Activated CD8-positive, alpha-beta memory T cell treated with anti-CD3 and anti-CD28 coated beads for 48 hours (primary cell): ENCODE results near the gene NUTM2A.
"Not testable (repeated sequence)": the region's sequence is repeated elsewhere in the genome, so short reads cannot be mapped to it uniquely, and the experiment has no call there.

Experiments used
- DNase-seq, 3 experiments: peaks; one replicate each; pipeline ENCODE4 v3.0.0-alpha.2; 2020; ENCODE audit warnings: low read depth in 2 of 3, low spot score in 2 of 3

Gene NUTM2A, protein sequence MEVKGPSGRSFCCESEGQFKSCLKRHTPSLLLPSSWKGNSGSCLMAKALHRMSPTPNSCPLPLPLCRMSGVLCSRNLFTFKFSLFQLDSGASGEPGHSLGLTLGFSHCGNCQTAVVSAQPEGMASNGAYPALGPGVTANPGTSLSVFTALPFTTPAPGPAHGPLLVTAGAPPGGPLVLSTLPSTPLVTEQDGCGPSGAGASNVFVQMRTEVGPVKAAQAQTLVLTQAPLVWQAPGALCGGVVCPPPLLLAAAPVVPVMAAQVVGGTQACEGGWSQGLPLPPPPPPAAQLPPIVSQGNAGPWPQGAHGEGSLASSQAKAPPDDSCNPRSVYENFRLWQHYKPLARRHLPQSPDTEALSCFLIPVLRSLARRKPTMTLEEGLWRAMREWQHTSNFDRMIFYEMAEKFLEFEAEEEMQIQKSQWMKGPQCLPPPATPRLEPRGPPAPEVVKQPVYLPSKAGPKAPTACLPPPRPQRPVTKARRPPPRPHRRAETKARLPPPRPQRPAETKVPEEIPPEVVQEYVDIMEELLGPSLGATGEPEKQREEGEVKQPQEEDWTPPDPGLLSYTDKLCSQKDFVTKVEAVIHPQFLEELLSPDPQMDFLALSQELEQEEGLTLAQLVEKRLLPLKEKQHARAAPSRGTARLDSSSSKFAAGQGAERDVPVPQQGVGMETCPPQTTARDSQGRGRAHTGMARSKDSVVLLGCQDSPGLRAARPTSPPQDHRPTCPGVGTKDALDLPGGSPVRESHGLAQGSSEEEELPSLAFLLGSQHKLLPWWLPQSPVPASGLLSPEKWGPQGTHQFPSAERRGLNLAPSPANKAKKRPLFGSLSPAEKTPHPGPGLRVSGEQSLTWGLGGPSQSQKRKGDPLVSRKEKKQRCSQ

DNA sequence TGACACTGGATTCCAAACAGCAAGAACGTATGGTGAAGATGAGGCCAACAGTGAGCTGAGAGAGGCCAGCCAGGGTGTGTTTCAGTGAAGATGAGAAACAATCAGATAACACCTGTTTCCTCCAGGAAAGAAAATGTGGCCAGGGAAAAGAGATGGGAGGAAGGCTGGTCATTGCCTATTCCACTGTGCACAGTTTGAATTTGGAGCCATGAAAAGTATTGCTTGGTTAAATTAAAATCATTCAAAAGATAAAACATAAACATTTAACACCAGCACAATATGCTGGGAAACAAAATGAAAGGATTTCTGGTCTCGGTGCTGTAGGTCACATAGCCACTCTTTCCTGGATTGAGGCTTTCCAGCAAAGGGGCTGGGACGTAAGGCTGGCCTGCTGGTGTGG lies at the start of gene NUTM2A:
TSS of gene NUTM2A (plus strand) at position 301 of the 400 bp plus-strand sequence. CDS start 383 bp downstream, outside the sequence.
- DNase-seq, result not testable (repeated sequence)

DNA sequence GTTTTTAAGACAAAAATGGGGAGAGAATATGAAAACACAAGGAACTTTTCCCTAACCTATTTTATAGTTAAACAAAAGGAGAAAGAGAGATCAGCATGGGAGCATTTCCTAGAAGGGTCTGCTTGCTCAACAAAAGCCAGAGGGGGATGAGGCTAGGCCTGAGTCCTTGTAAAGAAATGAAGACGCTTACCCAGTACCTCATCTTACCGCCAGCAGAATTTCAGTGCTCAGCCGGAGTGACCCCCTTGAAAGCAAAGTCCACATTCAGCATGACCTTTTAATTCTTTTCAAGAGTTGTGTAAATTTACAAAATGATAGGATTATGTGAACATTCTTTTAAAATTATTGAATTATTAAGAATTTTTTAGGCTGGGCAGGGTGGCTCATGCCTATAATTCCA lies 47.7 kb upstream of the NUTM2A start:
- not testable (repeated sequence) for DNase-seq

DNA sequence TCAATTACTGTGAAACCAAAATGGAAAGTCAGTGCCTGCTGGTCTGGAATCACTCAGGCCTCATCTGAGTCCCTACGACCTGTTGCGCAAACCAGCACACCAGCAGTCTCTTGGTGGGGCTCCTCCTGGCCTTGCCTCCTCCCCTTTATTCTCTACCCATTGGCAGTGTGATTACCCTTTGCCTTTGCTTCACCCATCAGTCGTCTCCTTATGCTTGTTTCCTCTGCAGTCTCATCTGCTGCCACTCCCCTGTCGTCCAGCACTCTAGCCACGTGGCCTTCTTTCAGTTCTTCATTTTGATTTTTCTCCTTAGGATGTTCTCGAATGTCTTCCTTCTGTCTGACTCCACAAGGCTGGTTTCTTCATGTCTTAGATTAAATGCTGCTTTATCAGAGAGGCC lies 40.8 kb upstream of the NUTM2A start:
- not testable (repeated sequence) for DNase-seq

DNA sequence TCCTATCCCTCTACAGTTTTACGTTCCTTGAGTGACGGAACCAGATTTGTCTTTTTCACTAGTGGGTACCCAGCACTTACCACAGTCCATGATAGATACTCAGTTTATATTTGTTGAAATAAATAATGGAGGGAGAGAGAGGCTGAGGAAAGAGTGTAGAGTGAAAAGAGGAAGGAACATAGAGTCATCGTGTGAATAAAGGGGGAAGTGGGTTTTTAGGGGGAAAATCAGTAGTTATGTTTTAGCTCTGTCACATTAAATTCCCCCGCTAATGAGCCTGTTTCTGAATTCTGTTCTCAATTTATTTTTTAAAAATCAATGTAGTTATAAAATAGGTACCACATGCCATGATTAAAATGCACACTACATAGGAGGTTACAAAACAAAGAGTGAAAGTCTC lies 39.2 kb upstream of the NUTM2A start:
- DNase-seq, result not testable (repeated sequence)

DNA sequence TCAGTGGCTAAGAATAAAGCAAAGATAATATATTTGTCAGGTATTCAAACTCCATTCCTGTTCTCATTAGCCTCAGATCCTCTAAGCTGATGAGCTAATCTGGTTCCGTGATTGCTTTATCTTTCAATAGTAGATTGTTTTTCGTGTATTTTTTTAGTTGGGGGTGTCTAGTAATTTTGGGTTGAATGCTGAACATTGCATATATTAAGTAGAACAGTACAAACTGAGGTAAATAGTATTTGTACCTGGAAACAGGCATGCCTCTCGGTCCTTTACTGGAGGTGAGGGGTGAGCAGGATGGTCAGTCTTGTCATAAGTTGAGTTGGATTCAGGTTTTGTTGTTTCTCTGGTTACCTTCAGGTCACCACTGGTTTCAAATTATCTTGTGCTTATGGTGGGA lies 37.7 kb upstream of the NUTM2A start:
- not testable (repeated sequence) for DNase-seq

DNA sequence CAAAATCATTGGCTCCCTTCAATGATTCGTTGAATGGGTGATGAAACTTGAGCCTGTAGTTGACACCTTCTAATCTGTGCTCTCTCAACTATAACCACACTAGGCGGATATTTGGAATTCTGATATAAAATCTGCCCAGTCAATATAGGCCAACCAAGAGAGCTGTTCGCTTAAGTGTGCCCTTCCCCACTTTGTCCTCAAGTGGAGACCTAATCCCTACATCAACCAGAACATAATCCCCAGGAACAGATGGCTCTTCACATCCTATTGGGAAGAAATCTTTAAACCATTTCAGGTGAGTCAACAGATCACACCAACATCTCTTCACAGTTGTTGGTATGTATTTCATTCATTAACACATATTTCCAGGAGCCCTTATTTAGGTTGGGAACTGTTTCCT lies 33.4 kb upstream of the NUTM2A start:
- not testable (repeated sequence) for DNase-seq

DNA sequence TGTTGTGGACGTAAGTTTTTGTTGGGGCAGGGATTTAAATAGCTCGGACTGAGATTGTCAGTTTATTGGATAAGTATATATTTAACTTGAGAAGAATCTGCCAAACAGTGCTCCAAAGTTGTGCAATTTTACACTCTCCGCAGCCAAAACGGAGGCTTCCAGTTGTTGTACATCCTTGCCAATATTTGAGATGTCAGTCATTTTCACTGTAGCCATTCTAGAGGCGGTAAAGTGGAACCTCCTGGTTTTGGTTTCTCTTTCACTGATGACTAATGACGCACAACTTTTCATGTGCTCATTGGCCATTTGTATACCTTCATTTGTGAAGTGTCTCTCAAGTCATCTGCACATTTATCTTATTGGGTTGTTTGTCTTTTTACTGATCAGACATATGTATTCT lies 24.3 kb upstream of the NUTM2A start:
- not testable (repeated sequence) for DNase-seq

DNA sequence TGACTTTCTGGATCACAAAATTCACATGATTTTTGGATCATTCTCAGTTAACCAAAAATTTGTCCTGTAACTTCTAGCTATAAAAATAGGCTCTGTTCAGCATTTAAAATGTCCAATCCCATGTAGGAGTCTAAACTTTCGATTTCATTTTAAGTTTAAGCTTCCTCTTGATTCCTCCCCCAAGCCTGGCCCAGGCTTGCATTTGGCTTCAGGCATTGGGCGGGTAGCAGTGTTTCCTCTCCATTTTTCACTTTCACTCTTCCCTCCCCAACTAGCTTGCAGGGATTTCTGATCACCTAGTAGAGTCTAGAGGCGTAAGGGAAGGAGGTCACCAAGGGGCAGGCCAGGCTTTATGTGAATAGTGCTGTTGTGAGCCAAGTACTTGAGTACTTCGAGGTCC lies 20.4 kb upstream of the NUTM2A start:
- DNase-seq, result not testable (repeated sequence)

DNA sequence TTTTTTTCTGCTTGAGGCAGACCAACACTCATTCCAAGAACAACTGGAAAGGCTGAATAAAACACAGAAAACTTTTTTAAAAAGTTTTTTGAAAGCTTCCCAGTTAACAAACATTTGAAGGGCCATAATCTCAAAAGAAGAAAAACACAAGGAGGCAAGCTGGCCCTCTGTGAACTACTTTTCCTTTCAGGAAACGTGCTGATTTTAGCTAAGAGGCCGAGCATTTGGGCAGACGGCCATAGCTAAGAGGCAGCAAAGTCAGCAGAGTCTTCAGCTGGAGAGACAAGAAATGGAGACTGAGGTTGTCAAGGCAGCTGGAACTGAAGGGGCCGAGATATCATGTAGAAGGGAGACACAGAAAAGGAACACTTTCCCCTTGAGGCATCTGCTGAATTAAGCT lies 18.3 kb upstream of the NUTM2A start:
- not testable (repeated sequence) for DNase-seq

DNA sequence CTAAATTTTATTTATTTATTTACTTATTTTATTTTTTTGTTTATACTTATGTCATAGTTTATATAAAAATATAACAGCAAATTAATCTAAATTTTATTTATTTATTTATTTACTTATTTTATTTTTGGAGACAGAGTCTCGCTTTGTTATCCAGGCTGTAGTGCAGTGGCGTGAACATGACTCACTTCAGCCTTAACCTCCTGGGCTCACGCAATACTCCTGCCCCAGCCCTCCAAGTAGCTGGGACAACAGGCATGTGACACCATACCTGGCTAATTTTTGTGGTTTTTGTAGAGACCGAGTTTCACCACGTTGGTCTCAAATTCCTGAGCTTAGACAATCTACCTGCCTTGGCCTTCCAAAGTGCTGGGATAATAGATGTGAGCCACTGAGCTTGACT lies 14.9 kb upstream of the NUTM2A start:
- DNase-seq, result not testable (repeated sequence)

DNA sequence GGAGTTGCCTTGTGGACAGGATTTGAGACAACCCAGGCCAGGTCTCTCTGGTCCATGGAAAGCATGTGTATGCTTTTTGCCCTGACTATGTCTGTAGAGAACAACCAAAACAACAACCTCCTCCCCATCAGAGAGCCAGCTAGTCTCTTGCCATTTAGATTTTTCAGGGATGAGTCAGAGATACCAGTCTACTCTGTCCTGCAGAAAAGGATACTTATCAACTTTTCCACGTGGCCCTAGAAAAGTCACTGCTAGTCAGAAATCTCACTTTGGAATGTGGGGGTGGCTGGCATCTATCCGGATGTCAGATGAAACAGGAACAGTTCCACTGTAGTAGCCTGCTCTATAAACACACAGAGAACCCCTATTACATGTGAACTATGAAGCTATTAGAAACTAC lies 13.4 kb upstream of the NUTM2A start:
- not testable (repeated sequence) for DNase-seq

DNA sequence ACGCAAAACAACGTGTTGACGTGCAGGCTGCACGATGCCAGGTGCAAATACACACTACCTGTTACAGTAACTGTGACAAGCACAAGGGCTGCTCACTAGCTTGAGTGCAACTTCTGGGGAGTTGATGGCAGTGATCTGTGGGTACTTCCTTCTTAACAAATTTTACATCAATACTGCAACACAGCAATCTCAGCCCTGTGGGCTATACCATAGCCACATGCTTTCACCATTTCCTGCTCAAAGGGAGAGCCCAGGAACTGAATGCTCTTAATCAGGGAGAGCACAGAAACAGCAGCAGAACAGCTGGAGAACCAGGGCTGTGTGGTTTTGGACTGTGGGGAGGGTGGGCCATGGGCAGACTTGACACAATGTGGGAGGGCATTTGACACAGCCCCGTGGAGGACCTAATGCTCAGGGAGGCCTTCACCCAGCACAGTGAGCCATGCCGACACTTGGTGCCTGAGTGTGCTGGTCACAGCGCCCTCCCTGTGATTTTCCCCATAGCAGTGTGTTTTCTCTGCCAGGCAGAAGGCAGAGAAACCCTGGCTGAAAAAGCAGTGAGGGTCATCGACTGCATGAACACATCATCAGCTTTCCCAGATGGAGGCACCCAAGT lies 12.0 kb upstream of the NUTM2A start:
- not testable (repeated sequence) for DNase-seq

DNA sequence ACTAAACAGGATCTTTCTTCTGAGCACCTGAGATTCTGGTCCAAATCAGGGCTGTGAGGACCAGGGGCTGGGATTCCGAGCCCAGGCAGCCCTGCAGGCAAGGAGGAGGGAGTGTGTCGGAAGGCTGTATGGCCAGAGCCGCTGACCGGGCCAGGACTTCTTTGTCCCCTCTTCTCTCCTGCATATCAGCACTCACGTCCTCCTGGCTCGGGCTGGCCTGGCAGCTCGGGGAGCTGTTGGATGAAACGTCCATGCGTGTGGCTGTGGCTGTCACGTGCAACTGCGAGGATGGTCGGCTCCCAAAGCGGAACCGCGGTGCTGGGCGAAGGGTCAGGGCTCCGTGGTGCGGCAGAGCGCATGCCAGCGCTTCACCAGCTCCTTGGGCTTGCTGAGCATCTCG lies 11.4 kb upstream of the NUTM2A start:
- not testable (repeated sequence) for DNase-seq

DNA sequence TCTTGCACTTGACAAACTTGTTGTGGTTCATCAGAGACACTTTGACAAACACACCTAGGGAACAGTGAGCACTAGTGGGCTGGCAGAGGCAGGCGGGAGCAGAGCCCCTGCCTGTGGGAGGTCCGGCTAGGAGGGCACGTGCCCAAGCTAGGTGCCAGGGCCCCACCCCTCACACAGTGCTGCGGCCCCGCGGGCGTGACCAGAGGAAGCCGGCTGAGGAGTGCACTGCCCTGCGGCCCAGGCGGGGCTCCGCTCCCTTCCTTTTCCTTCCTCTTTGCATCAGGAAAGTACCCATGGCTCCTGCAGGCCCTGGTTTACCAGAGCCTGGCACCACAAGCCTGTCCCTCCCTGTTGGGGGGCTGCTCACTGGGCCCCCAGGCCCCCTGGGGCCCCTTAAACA lies 9.1 kb upstream of the NUTM2A start:
- DNase-seq, result not testable (repeated sequence)

DNA sequence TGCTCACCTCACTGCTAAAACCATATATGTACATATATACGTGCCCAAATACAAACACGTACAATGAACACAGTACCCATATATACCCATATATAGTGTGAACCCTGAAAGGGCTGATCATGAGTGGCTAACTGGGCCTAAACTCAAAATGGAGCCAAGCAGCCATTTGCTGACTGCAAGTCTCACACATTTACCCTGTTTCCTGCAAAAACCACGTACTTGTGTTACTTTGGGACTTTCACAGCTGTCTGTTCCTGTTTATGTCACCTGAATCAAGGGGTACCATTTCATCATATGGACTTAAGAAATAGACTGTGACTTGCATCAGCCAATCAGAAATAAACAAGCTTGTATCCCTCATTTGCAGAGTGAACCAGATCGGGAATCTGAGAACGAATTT lies 5.9 kb upstream of the NUTM2A start:
- DNase-seq, result not testable (repeated sequence)

DNA sequence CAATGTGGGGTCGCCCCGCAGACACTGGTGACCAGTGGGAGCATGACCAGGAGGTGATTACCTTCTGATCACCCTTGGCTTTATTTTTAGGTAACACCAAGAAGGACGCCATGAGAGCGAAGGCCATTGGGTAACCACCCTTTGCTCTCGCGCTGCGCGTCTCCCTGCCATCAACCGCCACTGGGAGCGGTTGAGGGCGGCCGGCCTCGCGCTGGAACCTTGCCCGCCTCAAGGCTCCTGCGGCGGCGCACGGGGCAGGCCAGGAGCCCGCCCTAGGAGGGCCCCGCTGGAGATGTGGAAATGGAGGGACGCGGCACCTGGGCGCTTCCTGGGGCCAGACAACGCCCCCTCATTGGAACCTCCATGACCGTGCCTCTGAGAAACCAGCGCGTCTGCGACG lies 2.5 kb upstream of the NUTM2A start:
- not testable (repeated sequence) for DNase-seq

DNA sequence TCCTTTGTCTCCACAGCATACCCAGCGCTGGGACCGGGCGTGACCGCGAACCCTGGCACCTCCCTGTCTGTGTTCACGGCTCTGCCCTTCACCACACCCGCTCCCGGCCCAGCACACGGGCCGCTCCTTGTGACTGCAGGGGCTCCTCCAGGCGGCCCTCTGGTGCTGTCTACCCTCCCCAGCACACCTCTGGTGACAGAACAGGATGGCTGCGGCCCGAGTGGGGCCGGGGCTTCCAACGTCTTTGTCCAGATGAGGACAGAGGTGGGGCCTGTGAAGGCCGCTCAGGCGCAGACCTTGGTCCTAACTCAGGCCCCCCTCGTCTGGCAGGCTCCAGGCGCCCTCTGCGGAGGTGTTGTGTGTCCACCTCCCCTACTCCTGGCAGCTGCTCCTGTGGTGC lies 3.0 kb downstream of the NUTM2A start:
- not testable (repeated sequence) for DNase-seq

DNA sequence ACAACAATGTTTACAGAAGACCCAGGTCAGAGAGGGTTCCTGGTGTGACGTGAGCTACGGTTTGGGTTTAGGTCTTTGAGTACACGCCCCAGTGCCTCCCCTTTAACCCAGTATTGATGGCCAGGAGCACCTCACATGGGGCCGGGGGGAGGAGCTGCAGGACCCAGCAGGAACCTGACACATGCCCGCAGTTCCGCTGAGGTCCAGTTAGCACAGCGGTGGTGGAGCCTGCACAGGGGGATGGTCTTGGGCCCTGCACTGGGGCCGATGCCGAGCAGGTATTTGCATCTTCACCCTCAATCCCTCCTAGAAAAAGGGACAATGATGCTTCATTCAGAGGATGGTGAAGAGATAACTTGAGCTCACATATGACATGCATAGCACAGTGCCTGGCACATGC lies 4.0 kb downstream of the NUTM2A start:
- not testable (repeated sequence) for DNase-seq

DNA sequence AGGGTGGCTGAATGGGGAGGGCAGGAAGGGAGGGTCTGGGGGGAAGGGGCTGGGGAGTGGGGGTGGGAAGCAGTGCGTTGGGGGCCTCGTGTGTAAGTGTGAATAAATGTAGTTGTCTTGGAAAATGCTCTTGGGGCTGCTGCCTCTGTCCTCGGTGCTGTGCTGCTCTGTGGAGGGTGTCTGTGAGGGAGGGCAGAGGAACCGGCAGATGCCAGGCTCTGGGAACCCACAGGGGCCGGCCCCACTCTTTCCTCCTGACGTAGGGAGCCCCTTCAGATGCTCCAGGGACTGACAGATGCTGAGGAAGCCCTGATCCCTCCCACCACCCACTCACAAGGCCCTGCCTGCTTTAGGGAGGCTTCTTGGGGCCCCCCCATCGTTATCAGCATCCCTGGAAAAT lies 9.6 kb downstream of the NUTM2A start:
- not testable (repeated sequence) for DNase-seq

DNA sequence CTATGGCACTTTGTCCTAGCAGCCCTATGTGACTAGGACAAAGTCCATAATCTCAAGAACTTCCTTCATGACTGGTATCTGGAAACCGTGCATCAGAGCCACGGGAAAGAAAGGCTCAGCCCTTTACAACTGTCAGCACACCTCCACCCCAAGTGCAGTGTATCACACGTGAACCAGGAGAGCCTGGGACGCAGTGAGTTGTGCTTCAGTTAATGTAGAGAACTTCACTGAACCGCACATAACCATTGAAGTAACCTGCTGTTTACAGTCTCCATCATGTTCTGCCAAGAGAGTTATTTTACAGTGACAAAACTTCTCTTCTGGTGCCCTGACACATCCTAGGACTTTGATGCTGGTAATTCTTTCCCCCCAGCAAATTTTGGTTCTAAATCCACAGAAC lies 12.0 kb downstream of the NUTM2A start:
- DNase-seq, result not testable (repeated sequence)

DNA sequence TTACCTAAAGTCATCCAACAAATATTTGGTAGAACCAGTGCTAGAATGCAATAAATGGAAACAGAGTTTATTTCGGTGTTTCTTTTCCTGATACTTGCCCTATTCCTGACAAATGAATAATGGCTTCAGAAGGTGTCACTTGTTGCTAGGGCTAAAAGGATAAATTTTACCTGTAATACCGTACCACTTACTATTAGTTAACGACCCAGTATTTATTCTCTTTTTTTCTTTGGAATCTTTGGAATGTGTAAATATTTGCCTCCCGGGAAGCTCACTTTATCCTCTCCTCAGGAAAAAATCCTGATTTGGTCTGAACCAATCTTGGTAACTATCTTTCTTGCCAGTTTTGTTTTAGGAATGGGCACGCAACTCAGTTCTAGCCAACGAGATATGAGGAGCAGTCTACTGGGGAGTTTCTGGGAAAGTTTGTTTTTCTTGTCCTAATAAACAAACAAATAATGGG lies 14.1 kb downstream of the NUTM2A start:
- DNase-seq, result not testable (repeated sequence)
